ENCODE data around the gene TOP2B. TPM values are rescaled to one million over a fixed set of nuclear protein-coding genes. Genes with fewer than 3 reads are reported as not detected.
A peak's percentile ranks its signal among the peaks of the same experiment; 100 is the strongest.

Gene TOP2B
- total and polyA plus RNA-seq, 9 of the 15 experiments (the other 6 are each of a cell fraction or from before 2014, with no cell fraction given), result 45.3 to 186 (median 134) TPM

GRCh38 chr3:25582242-25582641, 82.5 kb downstream of the TOP2B start (continued):
- TF ChIP-seq ARID3A (IDR thresholded peaks at IDR 0.05; ENCODE audit: borderline replicate concordance, low read depth, low read length) (no peak), GABPB2 (CRISPR knock-in tag; conservative IDR thresholded peaks at IDR 0.05) (no peak), POU5F1 (IDR thresholded peaks at IDR 0.05; ENCODE audit: borderline replicate concordance, low read depth, low read length, partially characterized antibody) (no peak), PHF21A (IDR thresholded peaks at IDR 0.05; ENCODE audit: borderline replicate concordance, low read depth) (no peak), PTBP1 (IDR thresholded peaks at IDR 0.05; ENCODE audit: low read depth, low read length) (no peak), POLR2AphosphoS5 (IDR thresholded peaks at IDR 0.05; ENCODE audit: control insufficient read depth, insufficient read depth, low read depth, low read length) (no peak), MLLT1 (IDR thresholded peaks at IDR 0.05) (no peak), BRD4 (IDR thresholded peaks at IDR 0.05) (no peak), ZSCAN29 (IDR thresholded peaks at IDR 0.05) (no peak), DIDO1 (tag; IDR thresholded peaks at IDR 0.05; ENCODE audit: low read depth) (no peak), HNRNPUL1 (IDR thresholded peaks at IDR 0.05; ENCODE audit: low read length) (no peak), SMAD1 (IDR thresholded peaks at IDR 0.05; ENCODE audit: low read depth, low read length, partially characterized antibody) (no peak), RNF2 (IDR thresholded peaks at IDR 0.05) (no peak), U2AF2 (optimal IDR thresholded peaks at IDR 0.05; ENCODE audit: low read depth, low read length) (no peak), NFE2 (IDR thresholded peaks at IDR 0.05; ENCODE audit: low read depth) (peak; percentile 99), ZSCAN32 (CRISPR knock-in tag; IDR thresholded peaks at IDR 0.05) (no peak), DEAF1 (CRISPR knock-in tag; IDR thresholded peaks at IDR 0.05) (no peak), ZNF449 (CRISPR knock-in tag; IDR thresholded peaks at IDR 0.05) (no peak), ZNF584 (CRISPR knock-in tag; IDR thresholded peaks at IDR 0.05; ENCODE audit: low read depth) (no peak), NCOA4 (IDR thresholded peaks at IDR 0.05; ENCODE audit: partially characterized antibody) (no peak), CBX3 (IDR thresholded peaks at IDR 0.05; ENCODE audit: borderline replicate concordance in 1 of 2, low read length in 2 of 2) (peak in 1 of 2 experiments; percentile 62; a peak in 1 of 3 replicates), KDM1A (IDR thresholded peaks at IDR 0.05) (peak; percentile 99), ZKSCAN1 (IDR thresholded peaks at IDR 0.05; ENCODE audit: low read depth, low read length) (peak; percentile 24; the same call in 1 of the 2 replicates), RAD21 (CRISPR knock-in tag; conservative IDR thresholded peaks at IDR 0.05 in 1 of 2, IDR thresholded peaks at IDR 0.05 in 1 of 2) (no peak), YBX1 (IDR thresholded peaks at IDR 0.05) (no peak), TGIF2 (CRISPR knock-in tag; IDR thresholded peaks at IDR 0.05) (no peak)
